MM.1S (cell line): Measurements from ENCODE around the gene ENPP1.
"Not testable (repeated sequence)": the region's sequence is repeated elsewhere in the genome, so short reads cannot be mapped to it uniquely, and the experiment has no call there.

Experiments
- DNase-seq: peaks from one replicate; pipeline ENCODE4 v3.0.0-alpha.2; 2015
- H2AFZ ChIP-seq: fragments of 300-600 bp; sonication (generic); 2 replicates; pipeline ENCODE4 v1.6.0; 2016; ENCODE audit warnings: antibody characterized with exemption, low read length
- H3F3A ChIP-seq: fragments of 300-600 bp; sonication (generic); 2 replicates; pipeline ENCODE4 v1.6.1; 2016; ENCODE audit warnings: mild to moderate bottlenecking, antibody characterized with exemption, low read length, moderate library complexity, mixed read lengths; ENCODE audit not compliant: insufficient read depth
- H3K27ac ChIP-seq: fragments of 300-600 bp; sonication (generic); 2 replicates; pipeline ENCODE4 v1.5.1; 2016; ENCODE audit warnings: mild to moderate bottlenecking, low read length
- H3K27me3 ChIP-seq: fragments of 300-600 bp; sonication (generic); replicated peaks from 2 replicates; pipeline ENCODE4 v1.6.0; 2016; ENCODE audit warnings: low read length; ENCODE audit not compliant: insufficient read depth
- H3K36me3 ChIP-seq: fragments of 300-600 bp; sonication (generic); replicated peaks from 2 replicates; pipeline ENCODE4 v1.6.1; 2016; ENCODE audit warnings: mild to moderate bottlenecking, low read length, mixed read lengths; ENCODE audit not compliant: insufficient read depth
- H3K4me1 ChIP-seq: fragments of 300-600 bp; sonication (generic); 2 replicates; pipeline ENCODE4 v1.6.1; 2016; ENCODE audit warnings: low read length, mixed read lengths
- H3K4me2 ChIP-seq: fragments of 300-600 bp; sonication (generic); 2 replicates; pipeline ENCODE4 v1.6.0; 2016; ENCODE audit warnings: low read depth, low read length
- H3K4me3 ChIP-seq: fragments of 300-600 bp; sonication (generic); 2 replicates; pipeline ENCODE4 v1.5.1; 2016; ENCODE audit warnings: low read length, mixed read lengths
- H3K79me2 ChIP-seq: fragments of 300-600 bp; sonication (generic); 2 replicates; pipeline ENCODE4 v1.6.1; 2016; ENCODE audit warnings: mixed run types, low read length, mixed read lengths
- H3K9ac ChIP-seq: fragments of 300-600 bp; sonication (generic); 2 replicates; pipeline ENCODE4 v1.6.1; 2016; ENCODE audit warnings: low read length, mixed read lengths
- H3K9me2 ChIP-seq: fragments of 300-600 bp; sonication (generic); replicated peaks from 2 replicates; pipeline ENCODE4 v1.6.1; 2016; ENCODE audit warnings: mild to moderate bottlenecking, low read length, mixed read lengths; ENCODE audit not compliant: insufficient read depth
- H3K9me3 ChIP-seq: fragments of 300-600 bp; sonication (generic); replicated peaks from 2 replicates; pipeline ENCODE4 v1.6.1; 2016; ENCODE audit warnings: mild to moderate bottlenecking, low read length, mixed read lengths; ENCODE audit not compliant: insufficient read depth
- H4K20me1 ChIP-seq: fragments of 300-600 bp; sonication (generic); 2 replicates; pipeline ENCODE4 v1.6.1; 2016; ENCODE audit warnings: mild to moderate bottlenecking, low read length, moderate library complexity, mixed read lengths; ENCODE audit not compliant: insufficient read depth
- CTCF ChIP-seq: fragments of 300-600 bp; sonication (generic); IDR thresholded peaks from 2 replicates; pipeline ENCODE4 v1.5.1; 2016; ENCODE audit warnings: antibody characterized with exemption, low read length, mixed read lengths
- EZH2 ChIP-seq: fragments of 300-600 bp; sonication (generic); optimal IDR thresholded peaks from 2 replicates; pipeline ENCODE3; 2017; ENCODE audit warnings: low read depth, mild to moderate bottlenecking, antibody characterized with exemption, low read length, mixed read lengths
- EZH2phosphoT487 ChIP-seq: fragments of 300-600 bp; sonication (generic); IDR thresholded peaks from 2 replicates; pipeline ENCODE4 v1.6.1; 2018; ENCODE audit warnings: antibody characterized with exemption, low read length

The ENPP1 gene

DNA sequence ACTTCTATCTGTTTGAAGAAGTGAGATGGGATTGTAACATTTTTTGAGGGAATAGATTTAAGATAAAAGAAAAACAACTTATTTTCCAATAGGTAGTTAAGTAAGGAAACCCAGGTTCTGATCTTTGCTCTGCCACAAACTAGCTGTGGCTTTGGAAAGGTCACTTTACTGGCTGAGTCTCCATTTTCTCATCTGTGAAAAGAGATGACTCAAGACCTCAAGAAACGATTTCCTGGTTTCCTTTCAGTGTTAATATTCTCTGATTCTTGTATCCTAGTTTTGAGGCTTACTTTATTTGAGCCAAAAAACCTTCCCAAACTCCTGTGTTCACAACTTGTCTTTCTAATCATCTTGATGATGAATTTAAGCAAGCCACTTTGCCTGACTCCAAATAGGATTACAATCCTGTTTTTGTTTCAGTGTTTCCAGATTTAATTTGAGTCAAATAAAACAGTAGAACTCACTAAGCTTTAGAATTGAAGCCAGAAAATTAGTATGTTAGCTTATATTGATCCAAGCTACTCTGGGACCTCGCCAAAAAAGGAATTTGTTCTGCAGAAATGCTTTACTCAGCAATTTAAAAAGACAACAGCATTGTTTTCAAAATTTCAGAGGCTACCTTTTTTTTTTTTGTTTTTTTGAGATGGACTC is 51.1 kb downstream of the ENPP1 start:
- Histone ChIP-seq H3K27ac (no peak overlapping the region), H3K9me2 (no peaks in the 10 kb centered on the region), H3F3A (no peaks in the 10 kb centered on the region), H3K27me3 (no peaks in the 10 kb centered on the region), H3K4me1 (peaks cover 4% of the 10 kb centered on the region; the same call in 1 of the 2 replicates), H3K79me2 (no peaks in the 10 kb centered on the region), H2AFZ (0 out of 2 replicates have a peak overlapping the region, but pooled peaks have one; percentile 45), H3K36me3 (no peaks in the 10 kb centered on the region), H4K20me1 (no peaks in the 10 kb centered on the region), H3K9ac (no peak overlapping the region), H3K4me2 (no peak overlapping the region), H3K4me3 (no peak overlapping the region), H3K9me3 (no peaks in the 10 kb centered on the region)
- no peak for TF ChIP-seq EZH2phosphoT487
- TF ChIP-seq CTCF = no peak
- TF ChIP-seq EZH2 = no peak
- no peak for DNase-seq

GRCh38 chr6:131859658-131860057 is 51.8 kb downstream of the ENPP1 start:
- not testable (repeated sequence) for H3K9me3 ChIP-seq, H3K4me2 ChIP-seq, H3F3A ChIP-seq, H3K79me2 ChIP-seq, DNase-seq, H3K9me2 ChIP-seq, H3K27ac ChIP-seq, H3K36me3 ChIP-seq, H3K4me1 ChIP-seq, H3K27me3 ChIP-seq, H3K4me3 ChIP-seq, H3K9ac ChIP-seq, H4K20me1 ChIP-seq, H2AFZ ChIP-seq

DNA sequence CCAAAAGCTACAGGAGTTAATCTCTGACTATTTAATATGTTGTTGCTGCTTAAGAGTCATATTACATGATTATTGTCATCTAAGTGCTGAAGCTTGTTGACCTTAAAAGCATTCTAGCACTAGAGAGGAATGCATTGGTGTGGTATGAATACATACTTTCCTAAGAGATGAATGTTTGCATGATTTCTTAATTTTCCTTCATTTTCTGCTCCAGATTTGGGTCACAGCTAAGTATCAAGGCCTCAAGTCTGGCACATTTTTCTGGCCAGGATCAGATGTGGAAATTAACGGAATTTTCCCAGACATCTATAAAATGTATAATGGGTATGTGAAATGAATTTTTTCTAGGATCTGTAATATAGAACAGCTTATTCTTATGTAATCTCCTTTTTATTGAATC is 53.6 kb downstream of the ENPP1 start:
- TF ChIP-seq EZH2phosphoT487 (no peak), CTCF (no peak), EZH2 (no peak)
- H2AFZ ChIP-seq = no peak overlapping the region
- no peaks in the 10 kb centered on the region for H4K20me1 ChIP-seq
- no peak overlapping the region for H3K9ac ChIP-seq
- no peaks in the 10 kb centered on the region for H3F3A ChIP-seq
- peaks cover 9% of the 10 kb centered on the region; the same call in 1 of the 2 replicates for H3K4me1 ChIP-seq
- H3K9me2 ChIP-seq = no peaks in the 10 kb centered on the region
- H3K4me2 ChIP-seq = no peak overlapping the region
- H3K9me3 ChIP-seq = no peaks in the 10 kb centered on the region
- no peak for DNase-seq
- no peak overlapping the region for H3K4me3 ChIP-seq
- H3K36me3 ChIP-seq = no peaks in the 10 kb centered on the region
- no peaks in the 10 kb centered on the region for H3K27me3 ChIP-seq
- H3K79me2 ChIP-seq = no peaks in the 10 kb centered on the region
- no peak overlapping the region for H3K27ac ChIP-seq

GRCh38 chr6:131862476-131862875 is 54.7 kb downstream of the ENPP1 start:
- H3K9me2 ChIP-seq = no peaks in the 10 kb centered on the region
- no peaks in the 10 kb centered on the region for H3K27me3 ChIP-seq
- H3K9ac ChIP-seq = no peak overlapping the region
- DNase-seq = no peak
- no peaks in the 10 kb centered on the region for H3K9me3 ChIP-seq
- no peak overlapping the region for H2AFZ ChIP-seq
- H3K4me1 ChIP-seq = peaks cover 9% of the 10 kb centered on the region; the same call in 1 of the 2 replicates
- no peak overlapping the region for H3K27ac ChIP-seq
- no peaks in the 10 kb centered on the region for H3K36me3 ChIP-seq
- no peaks in the 10 kb centered on the region for H4K20me1 ChIP-seq
- no peak for TF ChIP-seq CTCF
- TF ChIP-seq EZH2 = no peak
- no peak for TF ChIP-seq EZH2phosphoT487
- H3K4me3 ChIP-seq = no peak overlapping the region
- no peaks in the 10 kb centered on the region for H3F3A ChIP-seq
- H3K4me2 ChIP-seq = no peak overlapping the region
- no peaks in the 10 kb centered on the region for H3K79me2 ChIP-seq
